ENCODE results near the gene IL1RN. TPM values are rescaled to one million over a fixed set of nuclear protein-coding genes. Genes with fewer than 3 reads are reported as not detected.

The IL1RN gene
- total and polyA plus RNA-seq, 2 of the 13 experiments (the other 11 are each of a cell fraction or from before 2014, with no cell fraction given): 21.2 to 101 TPM

- 0 out of 2 replicates have a peak, but pooled peaks have one; percentile 3 for TF ChIP-seq BATF2 (CRISPR knock-in tag; IDR thresholded peaks at IDR 0.05)
Observed at GRCh38 chr2:113167962-113168340, 40.6 kb downstream of the IL1RN start (continued).

- no TSS peak for BruUV-seq (replicated peaks)
- intact Hi-C loops (cut with micrococcal nuclease; ENCODE audit: unreplicated experiment): no loop called here
- DNase-seq (ENCODE audit: low spot score) (no peak), ATAC-seq (no peak), FAIRE-seq (no peak)
- WGBS (ENCODE audit: low lambda C conversion rate): 90% methylated on average over 8 of the region's 8 CpGs
- H3K4me3 ChIP-seq (replicated peaks in 1 of 3; ENCODE audit: insufficient read depth in 1 of 3, low read depth in 2 of 3, low read length in 3 of 3): no peak overlapping the region
- H3K36me3 ChIP-seq (replicated peaks in 1 of 2; ENCODE audit: control insufficient read depth in 1 of 2, insufficient read depth in 2 of 2, low read length in 2 of 2): no peaks in the 10 kb centered on the region
- peaks cover 84% of the 10 kb centered on the region for H3K4me1 ChIP-seq (ENCODE audit: insufficient read depth, low read length)
- H3K79me2 ChIP-seq (ENCODE audit: insufficient read depth, low read length): no peaks in the 10 kb centered on the region
- H3K4me2 ChIP-seq (ENCODE audit: low read depth, low read length): no peak overlapping the region
- in situ Hi-C loops (cut with HindIII; ENCODE audit: extremely low pct_ligation_motif_present, low pct_unique_long_range_greater_than_20kb): no loop called here
- H3K9ac ChIP-seq (ENCODE audit: insufficient read depth, low read depth, low read length): no peak overlapping the region
- no peaks in the 10 kb centered on the region for H4K20me1 ChIP-seq (ENCODE audit: insufficient read depth, low read length)
- ChIA-PET CTCF (ENCODE audit: low intra/inter-chr PET ratio, low total read pairs) (no interaction called here), POLR2A (interaction anchor here (4.5 to 5.0 kb wide), 4 partner anchors 12 to 43 kb away, joined by 38 to 103 read pairs (median 82); partner anchors contain the start of gene IL1RN)
- no peak for TF ChIP-seq ZFP82 (CRISPR knock-in tag; IDR thresholded peaks at IDR 0.05; ENCODE audit: borderline replicate concordance)
- no peak for TF ChIP-seq PLRG1 (conservative IDR thresholded peaks at IDR 0.05)
- peak; percentile 65 for TF ChIP-seq ZNF605 (CRISPR knock-in tag; IDR thresholded peaks at IDR 0.05)
- no peak for TF ChIP-seq ZNF354B (CRISPR knock-in tag; IDR thresholded peaks at IDR 0.05)
- TF ChIP-seq SMAD1 (CRISPR knock-in tag; IDR thresholded peaks at IDR 0.05; ENCODE audit: borderline replicate concordance, low read depth): 0 out of 2 replicates have a peak, but pooled peaks have one; percentile 15
- no peak for TF ChIP-seq ZNF816 (CRISPR knock-in tag; IDR thresholded peaks at IDR 0.05; ENCODE audit: borderline replicate concordance)
- TF ChIP-seq NR2F1 (CRISPR knock-in tag; IDR thresholded peaks at IDR 0.05): no peak
- TF ChIP-seq MLLT10 (CRISPR knock-in tag; IDR thresholded peaks at IDR 0.05): no peak
- TF ChIP-seq ELF1 (CRISPR knock-in tag; IDR thresholded peaks at IDR 0.05): no peak
- no peak for TF ChIP-seq THYN1 (CRISPR knock-in tag; IDR thresholded peaks at IDR 0.05; ENCODE audit: borderline replicate concordance, low read depth)
- no peak for TF ChIP-seq FOSL1 (CRISPR knock-in tag; IDR thresholded peaks at IDR 0.05; ENCODE audit: borderline replicate concordance)
- no peak for TF ChIP-seq POLR2AphosphoS5 (IDR thresholded peaks at IDR 0.05; ENCODE audit: low read depth, low read length)
- TF ChIP-seq KDM5B (CRISPR knock-in tag; IDR thresholded peaks at IDR 0.05; ENCODE audit: borderline replicate concordance): no peak
- TF ChIP-seq ZNF772 (CRISPR knock-in tag; IDR thresholded peaks at IDR 0.05): peak; percentile 36; the same call in 1 of the 2 replicates
- 0 out of 2 replicates have a peak, but pooled peaks have one; percentile 6 for TF ChIP-seq ZNF788 (CRISPR knock-in tag; IDR thresholded peaks at IDR 0.05; ENCODE audit: borderline replicate concordance)
- no peak for TF ChIP-seq ZBTB26 (CRISPR knock-in tag; IDR thresholded peaks at IDR 0.05; ENCODE audit: borderline replicate concordance)
- TF ChIP-seq KLF12 (CRISPR knock-in tag; IDR thresholded peaks at IDR 0.05; ENCODE audit: borderline replicate concordance): no peak
- no peak for TF ChIP-seq ZNF703 (CRISPR knock-in tag; IDR thresholded peaks at IDR 0.05; ENCODE audit: borderline replicate concordance)
- TF ChIP-seq ZNF362 (CRISPR knock-in tag; IDR thresholded peaks at IDR 0.05; ENCODE audit: borderline replicate concordance): no peak
- H3K9me3 ChIP-seq (ENCODE audit: low read length): no peaks in the 10 kb centered on the region
- H3K27ac ChIP-seq (ENCODE audit: extremely low read length, insufficient read depth, low read length): no peak overlapping the region
- no peaks in the 10 kb centered on the region; a peak in 2 of 5 replicates for H3K27me3 ChIP-seq (ENCODE audit: control insufficient read depth in 1 of 2, insufficient read depth in 2 of 2, low read length in 2 of 2)
- H2AFZ ChIP-seq (ENCODE audit: low read length): no peak overlapping the region
Observed at GRCh38 chr2:113169002-113169530, 41.7 kb downstream of the IL1RN start.
